ENCODE measurements around the gene PLEKHG2. TPM values are rescaled to one million over a fixed set of nuclear protein-coding genes. Genes with fewer than 3 reads are reported as not detected.
A peak's percentile ranks its signal among the peaks of the same experiment; 100 is the strongest.

The PLEKHG2 gene
- total RNA-seq, 1 experiment from 2014 or later: 16.7 TPM

- DNase-seq (ENCODE audit: extremely low read depth, low read depth): no peak
Measured at GRCh38 chr19:39472746-39473442, 60.4 kb downstream of the PLEKHG2 start.

- DNase-seq (ENCODE audit: extremely low read depth, low read depth): no peak
Measured at GRCh38 chr19:39473443-39473960, 61.0 kb downstream of the PLEKHG2 start.

- peak; percentile 18 for DNase-seq (ENCODE audit: extremely low read depth, low read depth)
Measured at GRCh38 chr19:39474139-39474620, 61.7 kb downstream of the PLEKHG2 start.

- DNase-seq (ENCODE audit: extremely low read depth, low read depth): no peak
Measured at GRCh38 chr19:39475748-39476147, 63.3 kb downstream of the PLEKHG2 start.

Small RNAs within 50 kb of the gene (small RNA-seq; reads per million reads assigned to genes)
- gene MIR4530 (0 reads per million in 2 experiments), gene RN7SL566P (0 to 0.06 reads per million in 2 experiments)

Other genes starting within 250 kb of the PLEKHG2 start
- 0.05 TPM in 1 of 2 replicates, not detected in the other for gene NCCRP1, start 215.7 kb upstream of the PLEKHG2 start, total RNA-seq (2014; rRNA removed; shearing (Covaris generic))
- gene SYCN, start 208.4 kb upstream of the PLEKHG2 start, total RNA-seq (2014; rRNA removed; shearing (Covaris generic)): not detected in 2 replicates
- not detected in 2 replicates for gene IFNL3, start 167.7 kb upstream of the PLEKHG2 start, total RNA-seq (2014; rRNA removed; shearing (Covaris generic))
- gene IFNL4, start 163.8 kb upstream of the PLEKHG2 start, total RNA-seq (2014; rRNA removed; shearing (Covaris generic)): not detected in 2 replicates
- gene IFNL2, start 144.3 kb upstream of the PLEKHG2 start, total RNA-seq (2014; rRNA removed; shearing (Covaris generic)): not detected in 2 replicates
- gene IFNL1, start 116.3 kb upstream of the PLEKHG2 start, total RNA-seq (2014; rRNA removed; shearing (Covaris generic)): not detected in 2 replicates
- 0.66 and 0.79 TPM in 2 replicates for gene LRFN1, start 91.8 kb upstream of the PLEKHG2 start, total RNA-seq (2014; rRNA removed; shearing (Covaris generic))
- gene GMFG, start 76.6 kb upstream of the PLEKHG2 start, total RNA-seq (2014; rRNA removed; shearing (Covaris generic)): not detected in 2 replicates
- gene SAMD4B, start 70.2 kb upstream of the PLEKHG2 start, total RNA-seq (2014; rRNA removed; shearing (Covaris generic)): 57.7 and 57.8 TPM in 2 replicates
- 21.1 and 27.7 TPM in 2 replicates for gene PAF1, start 21.6 kb upstream of the PLEKHG2 start, total RNA-seq (2014; rRNA removed; shearing (Covaris generic))
- 20.8 and 22.5 TPM in 2 replicates for gene MED29, start 21.3 kb upstream of the PLEKHG2 start, total RNA-seq (2014; rRNA removed; shearing (Covaris generic))
- 15.1 and 24.6 TPM in 2 replicates for gene ZFP36, start 5.8 kb upstream of the PLEKHG2 start, total RNA-seq (2014; rRNA removed; shearing (Covaris generic))
- 541 and 944 TPM in 2 replicates for gene RPS16, start 23.3 kb downstream of the PLEKHG2 start, total RNA-seq (2014; rRNA removed; shearing (Covaris generic))
- 42.3 and 48.4 TPM in 2 replicates for gene SUPT5H, start 32.9 kb downstream of the PLEKHG2 start, total RNA-seq (2014; rRNA removed; shearing (Covaris generic))
- 75.6 and 81.7 TPM in 2 replicates for gene TIMM50, start 68.2 kb downstream of the PLEKHG2 start, total RNA-seq (2014; rRNA removed; shearing (Covaris generic))
- gene DLL3, start 86.3 kb downstream of the PLEKHG2 start, total RNA-seq (2014; rRNA removed; shearing (Covaris generic)): 4.0 and 5.8 TPM in 2 replicates
- not detected in 2 replicates for gene SELENOV, start 102.5 kb downstream of the PLEKHG2 start, total RNA-seq (2014; rRNA removed; shearing (Covaris generic))
- gene EID2B, start 120.2 kb downstream of the PLEKHG2 start, total RNA-seq (2014; rRNA removed; shearing (Covaris generic)): 3.3 and 4.9 TPM in 2 replicates
- 10.7 and 12.6 TPM in 2 replicates for gene EID2, start 127.5 kb downstream of the PLEKHG2 start, total RNA-seq (2014; rRNA removed; shearing (Covaris generic))
- gene LGALS13, start 189.9 kb downstream of the PLEKHG2 start, total RNA-seq (2014; rRNA removed; shearing (Covaris generic)): not detected in 2 replicates
- gene LGALS16, start 243.2 kb downstream of the PLEKHG2 start, total RNA-seq (2014; rRNA removed; shearing (Covaris generic)): not detected in 2 replicates